HG02852 (cell line): Measurements from ENCODE around the gene PSMG2.
"Not testable (repeated sequence)": the region's sequence is repeated elsewhere in the genome, so short reads cannot be mapped to it uniquely, and the experiment has no call there.

Source experiments
- ATAC-seq: cut with Tn5 transposase; IDR thresholded peaks from one replicate; pipeline ENCODE4 v1.9.1; 2021; ENCODE audit warnings: mild to moderate bottlenecking, moderate library complexity; ENCODE audit not compliant: unreplicated experiment

The PSMG2 gene

DNA sequence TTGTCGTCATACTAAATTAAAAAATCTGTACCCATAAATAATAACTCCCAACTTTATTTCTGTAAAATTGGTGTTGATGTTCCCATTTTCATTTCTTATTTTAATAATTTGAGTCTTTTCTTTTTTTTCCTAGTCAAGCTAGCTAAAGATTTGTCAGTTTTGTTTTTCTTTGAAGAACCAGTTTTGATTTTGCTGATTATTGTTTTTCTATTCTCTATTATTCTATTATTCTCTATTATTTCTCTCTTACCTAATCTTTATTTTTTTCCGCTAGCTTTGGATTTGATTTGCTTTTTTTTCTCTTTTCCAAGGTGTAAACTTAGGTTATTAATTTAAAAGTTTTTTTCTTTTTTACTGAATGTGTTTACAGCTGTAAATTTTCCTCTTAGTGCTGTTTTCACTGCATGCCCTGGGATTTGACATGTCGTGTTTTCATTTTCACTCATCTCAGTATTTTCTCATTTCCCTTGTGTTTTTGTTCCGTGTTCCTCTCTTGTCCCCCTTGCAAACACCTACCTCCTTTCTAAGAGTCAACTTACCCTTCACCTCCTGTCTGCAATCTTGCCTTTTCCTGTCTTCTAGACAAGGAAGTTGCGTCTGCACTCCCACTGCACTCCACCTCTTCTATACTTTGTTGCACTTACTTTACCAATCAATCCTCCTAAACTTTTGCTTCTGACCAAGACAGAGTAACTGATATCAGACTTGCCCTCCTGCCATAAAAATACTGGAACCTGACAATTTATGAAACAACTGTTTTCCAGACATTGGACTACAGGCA is 18.8 kb downstream of the PSMG2 start:
- ATAC-seq = no peak

DNA sequence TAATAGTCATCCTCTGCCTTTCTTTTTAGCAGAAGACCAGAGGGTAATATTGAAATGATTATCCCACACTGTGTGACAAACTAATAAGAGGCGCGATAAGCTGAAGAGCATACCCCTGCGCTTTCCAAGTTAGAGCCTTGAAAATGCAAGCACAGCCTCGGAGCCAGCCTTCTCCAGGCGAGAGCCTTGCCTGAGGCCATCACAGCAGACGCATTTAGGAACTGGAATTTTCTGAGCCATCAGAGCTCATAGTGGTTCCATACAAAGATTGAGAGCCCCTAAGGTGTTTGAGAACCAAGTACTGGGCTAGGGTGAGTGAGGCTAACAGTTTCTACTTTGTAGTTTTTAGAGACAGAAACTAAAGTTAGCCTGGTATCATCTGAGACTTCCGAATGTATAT is 19.9 kb downstream of the PSMG2 start:
- ATAC-seq = no peak

DNA sequence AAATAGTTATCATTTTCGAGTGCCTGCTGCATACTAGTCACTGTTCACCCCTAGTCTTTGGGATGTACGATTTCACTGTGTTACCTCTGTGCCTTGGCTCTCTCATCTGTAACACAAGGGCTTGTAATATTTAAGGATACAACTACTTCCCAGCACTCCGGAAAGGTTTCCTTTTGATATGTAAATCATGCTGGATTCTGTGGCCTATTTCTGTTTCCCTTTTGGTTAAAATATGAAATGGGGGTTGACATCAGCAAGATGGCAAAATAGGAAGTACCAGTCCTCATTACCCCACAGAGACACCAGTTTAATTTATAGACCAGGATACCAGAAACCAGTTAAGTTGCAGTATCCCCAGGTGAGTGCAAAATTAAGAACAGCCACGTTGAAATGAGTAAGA is 23.5 kb downstream of the PSMG2 start:
- no peak for ATAC-seq

DNA sequence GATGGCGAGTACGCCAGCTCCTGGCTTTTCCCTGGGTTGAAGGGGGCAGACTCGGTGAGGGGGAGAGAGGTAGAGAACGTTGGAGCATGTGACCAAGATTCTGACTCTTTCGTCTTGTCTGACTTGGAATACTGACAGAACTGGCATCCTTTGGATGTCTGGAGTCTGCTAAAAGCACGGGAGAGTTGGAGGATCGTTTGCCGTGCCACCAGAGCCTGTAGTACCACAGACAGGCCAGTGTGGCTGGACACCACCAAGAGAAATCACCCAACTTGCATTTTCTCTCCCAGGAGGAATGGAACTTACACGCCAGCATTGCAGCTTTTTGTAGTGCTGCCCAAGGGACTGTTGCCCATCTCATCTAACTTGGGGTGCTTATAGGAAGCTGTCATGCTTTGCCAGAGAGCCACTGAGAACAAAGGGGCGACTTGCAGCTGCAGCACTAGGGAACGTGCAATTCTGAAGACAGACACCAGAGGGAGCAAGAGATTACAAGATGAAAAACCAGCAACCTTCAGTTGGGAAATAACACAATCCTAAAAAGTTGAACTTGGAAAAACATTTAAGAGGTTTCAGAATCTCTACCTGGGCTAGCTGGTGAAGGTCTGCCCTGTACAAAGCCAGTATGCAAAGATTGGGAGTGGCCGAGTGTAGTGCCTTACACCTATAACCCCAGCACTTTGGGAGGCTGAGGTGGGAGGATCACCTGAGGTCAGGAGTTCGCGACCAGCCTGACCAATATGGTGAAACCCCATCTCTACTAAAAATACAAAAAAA is 24.1 kb downstream of the PSMG2 start:
- no peak for ATAC-seq

DNA sequence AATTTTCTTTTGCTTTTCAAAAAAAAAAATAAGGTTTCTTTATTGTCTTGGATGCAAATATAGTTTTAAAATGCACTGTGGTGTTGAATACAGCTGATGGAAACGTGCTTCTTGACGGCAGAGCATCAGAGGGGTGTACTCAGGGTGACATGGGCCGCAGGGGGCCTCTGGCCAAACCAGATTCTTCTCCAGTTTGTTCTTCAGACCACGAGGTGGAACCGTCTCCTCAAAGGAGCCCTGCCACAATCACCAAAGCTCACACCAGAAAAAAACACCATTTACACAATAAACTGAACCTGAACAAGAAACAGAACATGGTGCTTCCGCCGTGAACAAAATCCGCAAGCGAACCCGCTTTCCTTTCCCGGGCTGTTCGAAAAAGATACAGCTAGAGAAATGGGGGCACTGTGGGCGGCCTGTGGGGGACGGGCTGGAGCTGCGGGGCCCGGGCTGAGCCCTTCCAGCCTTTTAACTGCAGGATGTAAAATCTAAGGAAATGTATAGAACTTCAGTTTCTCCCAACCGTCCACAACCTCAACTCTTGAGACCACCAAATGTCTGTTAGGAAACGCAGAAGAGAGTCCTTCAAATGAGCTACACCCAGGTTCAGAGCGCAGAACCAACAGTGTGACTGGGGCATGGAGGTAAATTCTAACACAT is 34.5 kb downstream of the PSMG2 start:
- no peak for ATAC-seq

DNA sequence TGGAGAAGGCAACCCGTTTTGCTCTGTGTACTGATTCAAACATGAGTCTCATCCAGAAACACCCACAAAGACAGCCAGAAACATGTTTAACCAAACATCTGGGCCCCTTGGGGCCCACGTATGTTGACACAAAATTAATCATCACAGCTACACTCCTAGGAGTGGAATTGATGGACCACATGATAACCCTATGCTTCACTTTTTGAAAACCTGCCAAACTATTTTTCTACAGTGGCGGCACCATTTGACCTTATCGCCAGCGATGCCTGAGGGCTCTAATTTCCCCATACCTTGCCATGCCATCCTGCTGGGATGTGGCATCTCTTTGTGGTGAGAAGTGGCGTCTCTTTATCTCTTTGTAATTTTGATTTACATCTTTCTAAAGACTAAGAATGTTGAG is 38.5 kb downstream of the PSMG2 start:
- no peak for ATAC-seq

DNA sequence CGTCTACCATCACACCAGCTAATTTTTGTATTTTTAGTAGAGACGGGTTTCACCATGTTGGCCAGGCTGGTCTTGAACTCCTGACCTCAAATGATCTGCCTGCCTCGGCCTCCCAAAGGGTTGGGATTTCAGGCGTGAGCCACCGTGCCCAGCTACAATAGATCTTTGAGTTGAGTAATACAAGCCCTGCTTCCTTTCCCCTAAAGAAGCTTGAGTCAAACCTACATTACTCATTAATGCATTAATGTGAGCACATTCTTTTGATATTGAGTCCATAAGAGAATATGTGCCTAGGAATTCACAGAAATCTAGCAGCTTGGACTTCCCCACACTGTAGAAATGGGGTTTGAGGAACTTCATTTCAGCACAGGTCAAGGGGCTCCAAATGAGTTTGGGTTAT is 39.6 kb downstream of the PSMG2 start:
- ATAC-seq = no peak

DNA sequence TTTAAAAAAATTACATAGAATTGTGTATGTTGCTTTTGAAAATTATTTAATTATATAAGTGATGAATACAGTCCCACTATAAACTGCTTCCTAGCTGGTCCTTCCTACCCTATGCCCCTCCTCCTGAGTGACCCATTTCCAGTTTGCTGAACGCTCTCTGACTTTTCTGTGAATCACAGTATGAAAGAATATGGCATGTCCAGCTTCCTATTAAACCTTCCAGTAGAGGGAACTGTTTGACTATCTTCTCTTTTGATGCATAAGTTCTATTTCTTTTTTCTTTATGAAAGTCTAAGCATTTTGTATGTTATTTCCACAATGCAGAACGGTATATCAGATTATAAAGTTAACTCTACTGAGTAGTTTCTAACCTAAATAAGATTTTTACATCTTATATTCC is 41.3 kb downstream of the PSMG2 start:
- no peak for ATAC-seq

DNA sequence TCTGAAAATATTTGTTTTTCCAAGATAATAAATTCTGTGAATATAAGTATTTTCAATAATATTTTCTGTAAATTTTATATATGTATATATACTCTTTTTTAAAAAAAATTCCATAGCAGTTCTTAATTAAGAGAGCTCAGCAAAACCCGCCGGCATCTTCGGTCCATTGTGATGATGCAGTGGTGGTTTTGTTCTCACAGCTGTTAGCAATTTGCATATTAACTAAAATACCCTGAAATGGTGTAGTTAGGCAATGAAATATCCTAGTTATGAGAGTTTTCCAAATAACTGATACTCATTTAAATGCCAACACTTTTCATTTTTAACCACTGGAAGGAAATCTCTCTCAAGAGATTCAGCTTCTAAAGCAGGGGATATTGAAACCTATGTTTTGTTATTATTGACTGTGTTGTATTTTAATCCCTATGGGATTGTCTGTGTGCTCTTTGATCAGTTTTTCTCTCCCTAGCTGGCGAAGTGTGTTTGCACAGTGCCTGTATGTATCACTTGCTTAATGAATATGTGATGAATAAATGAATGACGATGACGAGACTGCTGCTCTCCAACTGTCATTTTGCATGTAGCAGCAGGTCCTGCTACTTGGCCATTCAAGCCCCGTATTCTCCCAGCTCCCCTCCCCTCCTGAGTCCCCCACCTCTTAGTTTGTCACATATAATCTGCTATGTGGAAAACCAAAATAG is 42.4 kb downstream of the PSMG2 start:
- ATAC-seq = no peak

DNA sequence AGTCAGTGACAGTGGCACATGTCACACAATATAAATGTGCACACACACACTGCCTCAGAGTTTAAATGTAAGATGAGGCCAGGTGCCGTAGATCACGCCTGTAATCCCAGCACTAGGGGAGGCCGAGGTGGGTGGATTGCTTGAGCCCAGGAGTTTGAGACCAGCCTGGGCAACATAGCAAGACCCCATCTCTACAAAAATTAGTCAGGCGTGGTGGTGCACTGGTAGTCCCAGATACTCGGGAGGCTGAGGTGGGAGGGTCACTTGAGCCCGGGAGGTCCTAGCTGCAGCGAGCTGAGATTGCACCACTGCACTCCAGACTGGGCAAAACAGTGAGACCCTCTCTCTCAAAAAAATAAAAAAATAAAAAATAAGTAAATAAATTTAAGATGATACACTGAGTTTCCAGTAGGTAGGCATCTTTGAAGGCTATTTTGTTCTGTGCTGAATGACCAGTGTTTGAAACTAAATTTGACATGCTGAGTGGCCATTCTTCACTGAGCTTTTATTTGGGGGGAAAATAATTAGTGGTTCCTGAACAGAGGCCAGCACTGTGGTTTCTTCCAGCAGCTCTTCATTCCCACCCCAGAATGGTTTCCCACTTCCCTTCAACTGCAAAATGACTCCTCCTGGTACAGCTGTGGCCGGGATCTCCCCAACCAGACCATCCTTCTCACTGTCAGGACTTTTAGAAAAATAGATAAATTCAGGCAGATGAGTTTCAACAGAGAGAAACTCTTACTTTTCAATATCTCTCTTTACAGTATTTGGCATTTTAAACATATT is 44.9 kb downstream of the PSMG2 start:
- ATAC-seq = no peak

DNA sequence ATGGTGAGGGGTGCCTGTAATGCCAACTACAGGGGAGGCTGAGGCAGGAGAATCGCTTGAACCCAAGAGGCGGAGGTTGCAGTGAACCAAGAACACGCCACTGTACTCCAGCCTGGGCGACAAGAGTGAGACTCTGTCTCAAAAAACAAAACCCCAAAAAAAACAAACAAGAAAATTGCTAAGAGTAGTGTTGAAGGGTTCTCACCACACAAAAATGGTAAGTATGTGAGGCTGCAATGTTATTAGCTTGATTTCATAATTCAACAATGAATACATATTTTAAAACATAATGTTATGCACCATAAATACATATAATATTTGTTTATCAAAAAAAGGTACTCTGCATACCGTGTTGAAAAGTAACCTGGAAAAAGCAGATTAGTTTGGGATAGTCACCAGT is 45.8 kb downstream of the PSMG2 start:
- ATAC-seq = no peak

DNA sequence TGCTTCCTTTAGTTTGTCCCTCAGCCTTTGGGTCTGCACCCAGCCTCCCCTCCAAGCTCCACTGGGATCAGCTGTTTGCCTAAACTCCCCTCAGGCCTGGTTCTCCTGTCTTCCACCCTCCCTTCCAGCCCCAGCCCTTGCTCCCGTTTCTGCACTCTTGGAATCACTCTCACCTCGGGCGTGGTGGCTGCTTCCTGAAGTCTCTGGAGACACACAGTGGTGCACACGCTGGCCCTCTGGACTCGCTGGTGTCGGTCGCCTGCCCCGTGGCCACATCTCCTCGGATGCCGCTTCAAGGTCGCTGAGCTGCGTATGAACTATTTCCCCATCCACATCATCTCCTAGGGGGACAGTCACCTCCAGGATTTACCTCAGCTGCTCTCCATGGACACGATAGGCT is 46.3 kb downstream of the PSMG2 start:
- ATAC-seq = no peak

DNA sequence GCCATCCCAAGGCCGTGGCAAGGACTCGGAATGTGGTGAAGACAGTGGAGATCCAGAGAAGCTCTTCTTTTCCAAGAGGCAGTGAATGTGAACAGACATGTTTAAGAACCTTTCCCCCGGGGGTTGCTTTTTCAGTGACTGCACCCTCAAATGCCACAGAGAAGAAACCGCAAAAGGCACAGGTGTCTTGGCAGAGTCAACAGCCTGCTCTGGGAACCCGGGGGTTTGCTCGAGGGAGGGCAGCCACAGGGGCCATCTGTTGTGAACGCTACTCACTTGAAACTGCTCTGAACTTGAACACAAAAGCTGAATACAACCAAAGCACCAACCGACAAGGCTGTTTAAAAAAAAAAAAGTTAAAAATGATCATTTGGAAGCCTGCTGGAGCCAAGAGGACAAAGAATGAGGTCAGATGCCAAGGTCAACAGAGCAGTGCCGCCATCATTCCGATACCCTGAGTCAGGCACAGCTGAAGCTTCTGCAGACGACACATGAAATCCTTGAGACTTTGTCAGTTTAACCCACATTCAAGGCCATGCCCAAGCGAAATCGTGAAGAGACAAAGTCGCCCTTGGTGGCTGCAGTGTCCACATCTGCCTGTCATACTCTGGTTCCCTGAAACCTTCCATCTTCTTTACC is 47.4 kb downstream of the PSMG2 start:
- no peak for ATAC-seq

DNA sequence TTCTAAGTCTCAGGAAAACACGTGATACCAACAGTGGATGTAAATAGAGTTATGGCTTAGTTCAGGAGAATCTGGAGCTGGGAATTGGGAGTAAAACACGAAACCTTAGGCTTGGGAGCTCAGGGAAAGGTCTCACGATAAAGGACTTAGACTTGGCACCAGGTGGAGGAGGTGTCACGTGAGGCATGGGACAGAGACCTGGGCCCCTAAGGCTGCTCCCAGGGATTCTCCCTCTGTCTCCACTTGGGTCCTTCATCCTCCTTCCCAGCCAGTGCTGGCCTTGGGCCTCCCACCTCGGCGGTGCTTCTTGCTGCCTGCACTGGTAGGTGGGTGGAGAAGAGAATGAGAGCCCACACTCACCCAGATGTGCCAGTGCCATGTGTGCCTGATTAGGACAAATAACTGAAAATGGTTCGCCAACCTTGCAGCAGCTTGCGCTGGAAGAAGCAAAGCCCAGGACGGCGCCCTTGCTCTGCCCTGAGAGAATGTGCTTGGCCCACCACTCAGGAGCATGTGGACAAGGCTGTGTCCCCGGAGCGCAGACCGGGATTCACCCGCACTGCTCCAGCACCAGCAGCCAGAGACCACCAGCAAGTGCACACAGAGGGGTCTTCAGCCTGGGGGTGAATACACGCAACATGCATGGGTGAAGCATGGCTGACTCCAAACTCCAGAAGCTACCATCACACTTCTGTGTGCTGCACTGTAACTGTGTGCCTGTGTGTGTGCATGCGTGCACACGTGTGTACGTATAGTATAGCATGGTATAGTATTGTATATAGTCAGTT is 48.1 kb downstream of the PSMG2 start:
- no peak for ATAC-seq

DNA sequence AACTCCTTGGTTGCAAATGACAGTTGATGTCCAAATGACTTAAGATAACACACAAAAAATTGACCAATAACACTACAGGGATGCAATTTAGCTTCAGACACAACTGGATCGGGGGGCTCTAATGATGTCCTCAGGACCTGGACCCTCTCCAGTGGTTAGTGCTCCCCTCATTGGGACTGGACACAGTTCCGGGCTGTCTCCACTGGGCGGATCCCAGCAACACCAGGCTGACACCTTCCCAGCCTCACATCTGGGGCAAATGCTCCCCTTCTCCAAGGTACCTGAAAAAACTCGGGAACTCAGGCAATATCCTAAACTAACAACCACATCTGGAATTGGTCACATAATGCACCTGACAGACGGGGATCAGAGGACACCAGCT is 48.7 kb downstream of the PSMG2 start:
- ATAC-seq = no peak

DNA sequence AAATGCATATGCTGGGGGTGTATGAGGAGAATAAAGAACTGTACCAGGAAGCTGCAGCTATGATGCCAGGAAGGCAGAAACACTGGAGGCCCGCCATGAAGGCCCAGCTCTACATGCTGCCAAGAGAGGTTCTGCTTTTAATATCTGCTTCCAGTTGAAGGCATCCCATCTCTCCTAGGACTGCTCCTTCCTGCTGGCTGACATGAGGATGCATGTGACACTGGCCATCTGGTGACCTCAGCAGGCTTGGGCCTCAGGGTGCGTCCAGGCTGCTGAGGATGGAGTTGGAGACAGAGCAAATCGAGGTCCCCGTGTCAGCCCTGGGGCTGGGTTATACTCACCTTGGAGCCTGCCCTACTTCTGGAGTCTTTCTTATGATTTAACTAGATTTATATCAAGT is 49.0 kb downstream of the PSMG2 start:
- ATAC-seq = no peak

DNA sequence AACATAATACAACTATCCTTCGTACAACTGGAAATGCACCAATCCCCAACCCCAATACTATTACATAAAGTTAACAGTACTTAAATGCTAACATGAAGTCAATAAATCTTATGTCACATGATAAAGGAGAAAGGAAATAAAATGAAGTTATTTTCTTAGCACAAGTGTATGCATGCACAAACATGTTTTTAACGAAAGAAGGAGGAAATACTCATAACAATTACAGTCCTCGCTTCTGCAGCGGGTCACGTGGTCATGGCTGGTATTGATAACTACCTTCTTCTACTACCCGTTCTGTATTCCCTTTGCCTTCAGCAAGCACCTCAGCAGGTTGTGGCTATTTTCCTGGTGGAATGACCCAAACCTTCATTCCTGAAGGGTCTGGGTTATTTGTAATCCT is 51.7 kb downstream of the PSMG2 start:
- ATAC-seq = no peak

DNA sequence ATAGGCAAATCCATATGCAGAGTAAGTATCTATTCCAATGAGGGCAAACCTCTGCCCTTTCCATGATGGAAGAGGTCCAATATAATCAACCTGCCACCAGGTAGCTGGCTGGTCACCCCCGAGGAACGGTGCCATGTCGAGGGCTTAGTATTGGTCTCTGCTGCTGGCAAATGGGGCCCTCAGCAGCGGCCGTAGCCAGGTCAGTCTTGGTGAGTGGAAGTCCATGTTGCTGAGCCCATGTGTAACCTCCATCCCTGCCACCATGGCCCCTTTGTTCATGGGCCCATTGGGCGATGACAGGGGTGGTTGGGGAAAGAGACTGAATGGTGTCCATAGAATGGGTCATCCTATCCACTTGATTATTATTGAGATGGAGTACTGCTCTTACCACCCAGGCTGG is 52.8 kb downstream of the PSMG2 start:
- ATAC-seq = not testable (repeated sequence)

DNA sequence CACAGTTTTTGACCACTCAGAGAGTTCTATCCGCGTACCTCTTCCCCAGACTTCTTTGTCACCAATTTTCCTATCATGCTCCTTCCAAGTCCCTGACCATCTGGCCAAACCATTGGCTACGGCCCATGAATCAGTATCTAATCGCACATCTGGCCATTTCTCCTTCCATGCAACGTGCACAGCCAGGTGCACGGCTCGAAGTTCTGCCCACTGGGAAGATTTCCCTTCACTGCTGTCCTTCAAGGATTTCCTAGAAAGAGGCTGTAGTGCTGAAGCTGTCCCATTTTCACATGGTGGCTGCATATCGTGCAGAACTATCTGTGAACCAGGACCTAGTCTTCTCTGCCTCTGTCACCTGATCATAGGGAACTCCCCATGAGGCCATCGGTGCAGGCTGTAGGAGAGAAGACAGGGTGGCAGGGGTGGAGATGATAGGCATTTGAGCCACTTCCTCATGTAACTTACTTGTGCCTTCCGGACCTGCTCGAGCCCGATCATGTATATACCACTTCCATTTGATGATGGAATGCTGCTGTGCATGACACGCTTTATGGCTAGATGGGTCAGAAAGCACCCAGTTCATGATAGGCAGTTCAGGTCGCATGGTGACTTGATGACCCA is 53.9 kb downstream of the PSMG2 start:
- not testable (repeated sequence) for ATAC-seq
